Right cardiac atrium (tissue), 5 donors: ENCODE results near the gene TMEM225B. TPM values are rescaled to one million over a fixed set of nuclear protein-coding genes. Genes with fewer than 3 reads are reported as not detected.
"Not testable (repeated sequence)": the region's sequence is repeated elsewhere in the genome, so short reads cannot be mapped to it uniquely, and the experiment has no call there.

Experiments
- ATAC-seq, 2 donors: fragments of 200-7000 bp; cut with Tn5 transposase; one replicate each; pipeline versions ENCODE4 v1.8.0 to v1.9.1; 2020; ENCODE audit warnings: moderate library complexity in 2 of 2, mild to moderate bottlenecking in 1 of 2
- DNase-seq, 3 donors: peaks; one replicate each; pipeline ENCODE4 v3.0.0-alpha.2; 2020
- H3K27ac ChIP-seq: one replicate; pipeline ENCODE4 v1.5.1; 2013; ENCODE audit warnings: mild to moderate bottlenecking, low read length, control low read depth, moderate library complexity
- H3K27me3 ChIP-seq: one replicate; pipeline ENCODE4 v1.6.1; 2013; ENCODE audit not compliant: control insufficient read depth, insufficient read depth
- H3K4me1 ChIP-seq: one replicate; pipeline ENCODE4 v1.6.1; 2013; ENCODE audit warnings: low read length; ENCODE audit not compliant: control insufficient read depth, insufficient read depth
- H3K4me3 ChIP-seq: one replicate; pipeline ENCODE4 v1.5.1; 2013; ENCODE audit warnings: low read length, control low read depth
- H3K9me3 ChIP-seq: one replicate; pipeline ENCODE4 v1.6.1; 2013; ENCODE audit warnings: low read length; ENCODE audit not compliant: control insufficient read depth
- WGBS: extraction: QIAGEN DNeasy Blood & Tissue Kit; methylation state at CpG from one replicate; pipeline ENCODE4 v1.1.7; 2013; 5-methylcytosine and 5-hydroxymethylcytosine counted together
- intact Hi-C, 4 donors: fragments of 100-400 bp; cut with DNase I; formaldehyde crosslinking; loops; one replicate each; pipeline versions ENCODE4 v1.11.0 to v1.14.0; 2022 to 2023
- polyA plus RNA-seq: library from polyadenylated mRNA; stranded (reverse); fragments of 200-250 nt; gene quantifications from one replicate; pipeline ENCODE4 v1.2.3, GENCODE V29; 2013
- total RNA-seq, 4 donors: library from RNA; stranded (reverse); fragmentation: NEBNext Ultra II Directional; extraction: Animal tissue kit (Norgen Biotek cat#: 25700); gene quantifications; one replicate each; pipeline ENCODE4 v1.2.1, GENCODE V29; 2021
- donor health status: healthy with polysubstance abuse.
- donor health status: DM: no; HTN: yes; CAD: no.
- donor health status: DM: no; HTN: no; CAD: no.
- donor health status: DM: no; HTN: yes; CAD: no; lungs with severe emphysema.
- donor health status: DM: yes; HTN: yes; CAD: no.

Gene TMEM225B
- total and polyA plus RNA-seq, 5 donors: 0.21 to 0.41 (median 0.37) TPM

- WGBS: 93% methylated on average over 23 of the region's 23 CpGs
- no peak overlapping the region for H3K4me3 ChIP-seq
- no peaks in the 10 kb centered on the region for H3K9me3 ChIP-seq
- no peak for ATAC-seq
- no peak overlapping the region for H3K27ac ChIP-seq
- DNase-seq: no peak
- H3K4me1 ChIP-seq: no peaks in the 10 kb centered on the region
- intact Hi-C loops: no loop called here
- H3K27me3 ChIP-seq: no peaks in the 10 kb centered on the region
Observed at GRCh38 chr7:99638731-99639130, 40.7 kb downstream of the TMEM225B start.

- intact Hi-C loops: no loop called here
- Histone ChIP-seq H3K9me3 (no peaks in the 10 kb centered on the region), H3K27me3 (no peaks in the 10 kb centered on the region), H3K4me1 (no peaks in the 10 kb centered on the region), H3K27ac (no peak overlapping the region), H3K4me3 (no peak overlapping the region)
- no peak for ATAC-seq
- DNase-seq: no peak
Observed at GRCh38 chr7:99639267-99639666, 41.2 kb downstream of the TMEM225B start.

GRCh38 chr7:99642027-99642426 lies 44.0 kb downstream of the TMEM225B start:
- DNase-seq (no peak), ATAC-seq (no peak)
- no peaks in the 10 kb centered on the region for H3K27me3 ChIP-seq
- H3K27ac ChIP-seq: no peak overlapping the region
- intact Hi-C loops: no loop called here
- no peak overlapping the region for H3K4me3 ChIP-seq
- no peaks in the 10 kb centered on the region for H3K9me3 ChIP-seq
- no peaks in the 10 kb centered on the region for H3K4me1 ChIP-seq
- 95% methylated on average over 1 of the region's 1 CpG for WGBS

- 88% methylated on average over 2 of the region's 2 CpGs for WGBS
- H3K9me3 ChIP-seq: no peaks in the 10 kb centered on the region
- H3K4me3 ChIP-seq: no peak overlapping the region
- no peaks in the 10 kb centered on the region for H3K4me1 ChIP-seq
- DNase-seq: no peak
- H3K27me3 ChIP-seq: no peaks in the 10 kb centered on the region
- no peak for ATAC-seq
- intact Hi-C loops: no loop called here
- H3K27ac ChIP-seq: no peak overlapping the region
Observed at GRCh38 chr7:99643464-99643863, 45.4 kb downstream of the TMEM225B start.

- H3K4me3 ChIP-seq: no peak overlapping the region
- H3K27me3 ChIP-seq: no peaks in the 10 kb centered on the region
- H3K27ac ChIP-seq: no peak overlapping the region
- DNase-seq (no peak), ATAC-seq (no peak)
- H3K9me3 ChIP-seq: no peaks in the 10 kb centered on the region
- 92% methylated on average over 3 of the region's 3 CpGs for WGBS
- no peaks in the 10 kb centered on the region for H3K4me1 ChIP-seq
- intact Hi-C loops: no loop called here
Observed at GRCh38 chr7:99644431-99644830, 46.4 kb downstream of the TMEM225B start.

GRCh38 chr7:99645590-99645989 lies 47.5 kb downstream of the TMEM225B start:
- intact Hi-C loops: no loop called here
- WGBS: 97% methylated on average over 1 of the region's 1 CpG
- ATAC-seq: no peak

GRCh38 chr7:99648843-99649242 lies 50.8 kb downstream of the TMEM225B start:
- H3K4me1 ChIP-seq: no peaks in the 10 kb centered on the region
- no peak for ATAC-seq
- H3K27me3 ChIP-seq: no peaks in the 10 kb centered on the region
- no peak overlapping the region for H3K27ac ChIP-seq
- WGBS: 95% methylated on average over 2 of the region's 2 CpGs
- H3K9me3 ChIP-seq: no peaks in the 10 kb centered on the region
- no peak for DNase-seq
- no peak overlapping the region for H3K4me3 ChIP-seq
- intact Hi-C loops: no loop called here

More at GRCh38 chr7:99645590-99645989, 47.5 kb downstream of the TMEM225B start:
- no peak overlapping the region for H3K27ac ChIP-seq
- no peaks in the 10 kb centered on the region for H3K4me1 ChIP-seq
- H3K27me3 ChIP-seq: no peaks in the 10 kb centered on the region
- H3K4me3 ChIP-seq: no peak overlapping the region
- DNase-seq: no peak
- H3K9me3 ChIP-seq: no peaks in the 10 kb centered on the region

- no peak for DNase-seq
- Histone ChIP-seq H3K27ac (no peak overlapping the region), H3K4me1 (no peaks in the 10 kb centered on the region), H3K9me3 (no peaks in the 10 kb centered on the region), H3K4me3 (no peak overlapping the region), H3K27me3 (no peaks in the 10 kb centered on the region)
- intact Hi-C loops: no loop called here
- 94% methylated on average over 2 of the region's 2 CpGs for WGBS
- ATAC-seq: no peak
Observed at GRCh38 chr7:99651290-99651689, 53.2 kb downstream of the TMEM225B start.

- H3K27ac ChIP-seq: no peak overlapping the region
- DNase-seq: no peak
- WGBS: 96% methylated on average over 2 of the region's 2 CpGs
- no peak overlapping the region for H3K4me3 ChIP-seq
- H3K27me3 ChIP-seq: no peaks in the 10 kb centered on the region
- H3K4me1 ChIP-seq: no peaks in the 10 kb centered on the region
- ATAC-seq: no peak
- intact Hi-C loops: no loop called here
- no peaks in the 10 kb centered on the region for H3K9me3 ChIP-seq
Observed at GRCh38 chr7:99652671-99653070, 54.6 kb downstream of the TMEM225B start.

GRCh38 chr7:99653269-99653668 lies 55.2 kb downstream of the TMEM225B start:
- H3K4me1 ChIP-seq, H3K4me3 ChIP-seq, H3K27ac ChIP-seq, intact Hi-C loops, H3K9me3 ChIP-seq, DNase-seq, ATAC-seq, H3K27me3 ChIP-seq: not testable (repeated sequence)
- WGBS: 98% methylated on average over 4 of the region's 4 CpGs

- intact Hi-C loops: no loop called here
- H3K4me3 ChIP-seq: no peak overlapping the region
- no peaks in the 10 kb centered on the region for H3K27me3 ChIP-seq
- WGBS: 97% methylated on average over 3 of the region's 3 CpGs
- no peaks in the 10 kb centered on the region for H3K9me3 ChIP-seq
- ATAC-seq (no peak), DNase-seq (no peak)
- H3K4me1 ChIP-seq: no peaks in the 10 kb centered on the region
- no peak overlapping the region for H3K27ac ChIP-seq
Observed at GRCh38 chr7:99653754-99654153, 55.7 kb downstream of the TMEM225B start.

GRCh38 chr7:99654626-99655025 lies 56.6 kb downstream of the TMEM225B start:
- intact Hi-C loops, H3K9me3 ChIP-seq, H3K27ac ChIP-seq, ATAC-seq, H3K4me1 ChIP-seq, H3K4me3 ChIP-seq, DNase-seq, H3K27me3 ChIP-seq: not testable (repeated sequence)
- WGBS: 80% methylated on average over 2 of the region's 3 CpGs
